Neuronal stem cell (in vitro differentiated cells): ENCODE results near the gene FAM118B.
"Not testable (repeated sequence)": the region's sequence is repeated elsewhere in the genome, so short reads cannot be mapped to it uniquely, and the experiment has no call there.

Experiments
- DNase-seq: peaks from one replicate; pipeline ENCODE4 v3.0.0-alpha.2; 2013; ENCODE audit warnings: low spot score
- H2AFZ ChIP-seq: one replicate; pipeline ENCODE4 v1.6.1; 2013; ENCODE audit warnings: mild to moderate bottlenecking, low read length, inconsistent platforms
- H2AK5ac ChIP-seq: 2 replicates; pipeline ENCODE4 v1.6.1; 2013; ENCODE audit warnings: low read depth, mild to moderate bottlenecking, inconsistent platforms, low read length, moderate library complexity, mixed read lengths
- H2BK120ac ChIP-seq: 2 replicates; pipeline ENCODE4 v1.6.1; 2013; ENCODE audit warnings: low read depth, mild to moderate bottlenecking, inconsistent platforms, low read length, moderate library complexity, mixed read lengths
- H2BK12ac ChIP-seq: one replicate; pipeline ENCODE4 v1.6.1; 2013; ENCODE audit warnings: low read length, inconsistent platforms
- H2BK15ac ChIP-seq: 2 replicates; pipeline ENCODE4 v1.6.1; 2013; ENCODE audit warnings: mild to moderate bottlenecking, low read length, inconsistent platforms, mixed read lengths
- H2BK5ac ChIP-seq: one replicate; pipeline ENCODE4 v1.6.1; 2013; ENCODE audit warnings: inconsistent platforms, mild to moderate bottlenecking, low read length, moderate library complexity
- H3K14ac ChIP-seq: one replicate; pipeline ENCODE4 v1.6.1; 2013; ENCODE audit warnings: low read length, inconsistent platforms
- H3K18ac ChIP-seq: 2 replicates; pipeline ENCODE4 v1.6.1; 2013; ENCODE audit warnings: low read length, inconsistent platforms
- H3K23ac ChIP-seq: 2 replicates; pipeline ENCODE4 v1.6.1; 2013; ENCODE audit warnings: low read depth, mild to moderate bottlenecking, mixed read lengths, low read length, inconsistent platforms; ENCODE audit not compliant: poor library complexity
- H3K27ac ChIP-seq: replicated peaks from 3 replicates; pipeline ENCODE4 v1.5.1; 2013; ENCODE audit warnings: low read length, inconsistent platforms
- H3K27me3 ChIP-seq, 3 experiments: 2 replicates each; pipeline ENCODE4 v1.6.1; 2013; ENCODE audit warnings: low read length in 3 of 3, mild to moderate bottlenecking in 2 of 3, inconsistent platforms in 1 of 3, low read depth in 1 of 3, mixed read lengths in 1 of 3, moderate library complexity in 1 of 3; ENCODE audit not compliant: control insufficient read depth in 3 of 3, insufficient read depth in 3 of 3
- H3K36me3 ChIP-seq, 2 donors: replicated peaks in 1 of 2; 2 replicates each; pipeline ENCODE4 v1.6.1; 2013; ENCODE audit warnings: low read length in 2 of 2; ENCODE audit not compliant: control insufficient read depth in 2 of 2, insufficient read depth in 2 of 2
- H3K4ac ChIP-seq: 2 replicates; pipeline ENCODE4 v1.6.1; 2013; ENCODE audit warnings: inconsistent platforms, mild to moderate bottlenecking, low read length, moderate library complexity
- H3K4me1 ChIP-seq, 2 donors: 1 replicate in 1 of 2; 2 replicates in 1 of 2; pipeline ENCODE4 v1.6.1; 2013; ENCODE audit warnings: low read length in 2 of 2, low read depth in 1 of 2; ENCODE audit not compliant: control insufficient read depth in 2 of 2, insufficient read depth in 1 of 2
- H3K4me2 ChIP-seq: one replicate; pipeline ENCODE4 v1.6.1; 2013; ENCODE audit warnings: mild to moderate bottlenecking, low read length, inconsistent platforms; ENCODE audit not compliant: insufficient read depth, poor library complexity, severe bottlenecking
- H3K4me3 ChIP-seq, 2 donors: 2 replicates each; pipeline ENCODE4 v1.5.1; 2013; ENCODE audit warnings: low read length in 2 of 2, mild to moderate bottlenecking in 2 of 2, inconsistent platforms in 1 of 2, moderate library complexity in 1 of 2
- H3K79me1 ChIP-seq: one replicate; pipeline ENCODE4 v1.6.1; 2013; ENCODE audit warnings: low read depth, mild to moderate bottlenecking, inconsistent platforms, low read length, moderate library complexity
- H3K9ac ChIP-seq: one replicate; pipeline ENCODE4 v1.6.1; 2013; ENCODE audit warnings: mild to moderate bottlenecking, low read depth, low read length, inconsistent platforms; ENCODE audit not compliant: poor library complexity
- H3K9me3 ChIP-seq, 2 donors: replicated peaks in 1 of 2; 2 replicates each; pipeline versions ENCODE3 to v1.6.1; 2013; ENCODE audit warnings: low read length in 2 of 2, mild to moderate bottlenecking in 2 of 2, inconsistent platforms in 1 of 2, low read depth in 1 of 2, mixed read lengths in 1 of 2, moderate library complexity in 1 of 2; ENCODE audit not compliant: control insufficient read depth in 2 of 2, insufficient read depth in 1 of 2
- H4K8ac ChIP-seq: one replicate; pipeline ENCODE4 v1.6.1; 2013; ENCODE audit warnings: low read depth, mild to moderate bottlenecking, inconsistent platforms, low read length, moderate library complexity
- H4K91ac ChIP-seq: one replicate; pipeline ENCODE4 v1.6.1; 2013; ENCODE audit warnings: low read length, low read depth, mild to moderate bottlenecking, inconsistent platforms; ENCODE audit not compliant: poor library complexity
- WGBS, 2 donors: extraction: QIAGEN DNeasy Blood & Tissue Kit; methylation state at CpG; one replicate each; pipeline ENCODE4 v1.1.7; 2013; ENCODE audit warnings: missing lambda C conversion rate in 2 of 2, mixed read lengths in 1 of 2; ENCODE audit not compliant: insufficient read length in 2 of 2, insufficient replicate concordance in 1 of 2; ENCODE audit errors: extremely low coverage in 2 of 2; 5-methylcytosine and 5-hydroxymethylcytosine counted together

The FAM118B gene

GRCh38 chr11:126254819-126255218 lies 43.2 kb downstream of the FAM118B start:
- H2AFZ ChIP-seq = no peak overlapping the region
- no CpG with 5 or more reads among the region's 1 CpG for WGBS, 2 donors
- H3K27me3 ChIP-seq = no peaks in the 10 kb centered on the region

GRCh38 chr11:126255507-126255906 lies 43.9 kb downstream of the FAM118B start:
- peaks cover 17 to 73% of the 10 kb centered on the region in 2 donors for H3K36me3 ChIP-seq
- H3K9me3 ChIP-seq, H3K14ac ChIP-seq, H2BK120ac ChIP-seq, H3K4me1 ChIP-seq, H3K23ac ChIP-seq, H3K4ac ChIP-seq, H2AK5ac ChIP-seq, DNase-seq, H3K79me1 ChIP-seq, H4K91ac ChIP-seq, H4K8ac ChIP-seq, H2BK12ac ChIP-seq, H2BK5ac ChIP-seq, H2AFZ ChIP-seq, H3K9ac ChIP-seq, H3K27me3 ChIP-seq, H2BK15ac ChIP-seq, H3K18ac ChIP-seq, H3K27ac ChIP-seq, H3K4me2 ChIP-seq, H3K4me3 ChIP-seq: not testable (repeated sequence)
- WGBS, 2 donors = no CpG with 5 or more reads among the region's 5 CpGs

More at GRCh38 chr11:126254819-126255218, 43.2 kb downstream of the FAM118B start:
- Histone ChIP-seq H4K91ac (no peak overlapping the region), H2AK5ac (no peak overlapping the region), H3K36me3 (peaks cover 17 to 69% of the 10 kb centered on the region in 2 donors), H2BK5ac (no peak overlapping the region), H3K27ac (no peak overlapping the region), H3K14ac (no peak overlapping the region), H3K9ac (no peak overlapping the region), H4K8ac (no peak overlapping the region), H3K23ac (no peak overlapping the region), H3K18ac (no peak overlapping the region), H2BK120ac (no peak overlapping the region), H3K4me2 (no peak overlapping the region), H3K4me3 (no peak overlapping the region), H3K4me1 (no peaks in the 10 kb centered on the region), H2BK15ac (no peak overlapping the region), H3K9me3 (no peaks in the 10 kb centered on the region), H3K4ac (no peak overlapping the region), H2BK12ac (no peak overlapping the region), H3K79me1 (no peaks in the 10 kb centered on the region)
- no peak for DNase-seq

GRCh38 chr11:126256216-126256615 lies 44.6 kb downstream of the FAM118B start:
- Histone ChIP-seq H2AK5ac (no peak overlapping the region), H3K9ac (no peak overlapping the region), H3K14ac (no peak overlapping the region), H3K18ac (no peak overlapping the region), H3K4ac (no peak overlapping the region), H3K27me3 (no peaks in the 10 kb centered on the region), H3K4me1 (no peaks in the 10 kb centered on the region), H4K91ac (no peak overlapping the region), H3K27ac (no peak overlapping the region), H2BK12ac (no peak overlapping the region), H3K4me2 (no peak overlapping the region), H2BK120ac (no peak overlapping the region), H2AFZ (no peak overlapping the region), H2BK5ac (no peak overlapping the region), H3K23ac (no peak overlapping the region), H3K9me3 (no peaks in the 10 kb centered on the region), H3K4me3 (no peak overlapping the region), H4K8ac (no peak overlapping the region), H2BK15ac (no peak overlapping the region), H3K79me1 (no peaks in the 10 kb centered on the region), H3K36me3 (peaks cover 17 to 77% of the 10 kb centered on the region in 2 donors)
- no peak for DNase-seq
- no CpG with 5 or more reads among the region's 4 CpGs for WGBS, 2 donors

- no peak overlapping the region for H2BK12ac ChIP-seq
- no peaks in the 10 kb centered on the region for H3K27me3 ChIP-seq
- no CpG with 5 or more reads among the region's 2 CpGs for WGBS, 2 donors
- H2BK120ac ChIP-seq = no peak overlapping the region
- no peaks in the 10 kb centered on the region for H3K9me3 ChIP-seq
- no peaks in the 10 kb centered on the region for H3K4me1 ChIP-seq
- no peak overlapping the region for H3K4ac ChIP-seq
- no peak overlapping the region for H3K18ac ChIP-seq
- H2BK5ac ChIP-seq = no peak overlapping the region
- H4K91ac ChIP-seq = no peak overlapping the region
- no peaks in the 10 kb centered on the region for H3K79me1 ChIP-seq
- H3K36me3 ChIP-seq = peaks cover 19 to 82% of the 10 kb centered on the region in 2 donors
- H3K4me2 ChIP-seq = no peak overlapping the region
- H2AFZ ChIP-seq = no peak overlapping the region
- H3K27ac ChIP-seq = no peak overlapping the region
- H3K14ac ChIP-seq = no peak overlapping the region
- H2AK5ac ChIP-seq = no peak overlapping the region
- no peak for DNase-seq
- H2BK15ac ChIP-seq = no peak overlapping the region
- H3K23ac ChIP-seq = no peak overlapping the region
- no peak overlapping the region for H4K8ac ChIP-seq
- H3K4me3 ChIP-seq = no peak overlapping the region
- H3K9ac ChIP-seq = no peak overlapping the region
Observed at GRCh38 chr11:126257144-126257543, 45.6 kb downstream of the FAM118B start.
